RWPE2 (cell line): ENCODE results near the gene CCDC33.
A peak's percentile ranks its signal among the peaks of the same experiment; 100 is the strongest.

Experiments
- ATAC-seq: fragments of 200-7000 bp; cut with Tn5 transposase; 3 replicates; pipeline ENCODE4 v1.9.1; 2021; ENCODE audit warnings: low read depth
- DNase-seq: peaks from one replicate; pipeline ENCODE4 v3.0.0-alpha.2; 2020; ENCODE audit warnings: low spot score
- H3K27ac ChIP-seq: fragments of 450-650 bp; 2 replicates; pipeline ENCODE4 v1.5.1; 2017; ENCODE audit warnings: mild to moderate bottlenecking; ENCODE audit not compliant: poor library complexity, severe bottlenecking
- H3K27me3 ChIP-seq: fragments of 250-450 bp; sonication (Bioruptor Pico); 2 replicates; pipeline ENCODE4 v1.5.1; 2021; ENCODE audit warnings: mild to moderate bottlenecking, moderate library complexity; ENCODE audit not compliant: insufficient read depth, poor library complexity, severe bottlenecking
- H3K36me3 ChIP-seq: fragments of 250-450 bp; sonication (Bioruptor Pico); 2 replicates; pipeline ENCODE4 v1.5.1; 2020; ENCODE audit warnings: low read depth, mild to moderate bottlenecking, moderate library complexity
- H3K4me1 ChIP-seq: fragments of 250-450 bp; sonication (Bioruptor Pico); 2 replicates; pipeline ENCODE4 v1.5.1; 2021; ENCODE audit warnings: mild to moderate bottlenecking, moderate library complexity; ENCODE audit not compliant: insufficient read depth, poor library complexity, severe bottlenecking
- H3K4me3 ChIP-seq: fragments of 250-450 bp; sonication (Bioruptor Pico); 2 replicates; pipeline ENCODE4 v1.5.1; 2021; ENCODE audit warnings: mild to moderate bottlenecking, moderate library complexity; ENCODE audit not compliant: severe bottlenecking
- H3K9me3 ChIP-seq: fragments of 250-450 bp; sonication (Bioruptor Pico); 2 replicates; pipeline ENCODE4 v1.5.1; 2021; ENCODE audit warnings: mild to moderate bottlenecking, moderate library complexity; ENCODE audit not compliant: severe bottlenecking
- TF ChIP-seq, protein P1 (sequence below): fragments of 450-650 bp; IDR thresholded peaks from one replicate; pipeline ENCODE4 v1.5.1; 2017; ENCODE audit warnings: mild to moderate bottlenecking, moderate library complexity; ENCODE audit not compliant: poor library complexity, severe bottlenecking

The CCDC33 gene

GRCh38 chr15:74339371-74339770 lies 103.2 kb downstream of the CCDC33 start:
- Histone ChIP-seq H3K36me3 (no peaks in the 10 kb centered on the region), H3K27ac (no peak overlapping the region), H3K4me1 (peaks cover 8% of the 10 kb centered on the region), H3K27me3 (no peaks in the 10 kb centered on the region), H3K9me3 (no peaks in the 10 kb centered on the region), H3K4me3 (no peak overlapping the region)
- ATAC-seq (no peak), DNase-seq (no peak)
- TF ChIP-seq, protein P1, sequence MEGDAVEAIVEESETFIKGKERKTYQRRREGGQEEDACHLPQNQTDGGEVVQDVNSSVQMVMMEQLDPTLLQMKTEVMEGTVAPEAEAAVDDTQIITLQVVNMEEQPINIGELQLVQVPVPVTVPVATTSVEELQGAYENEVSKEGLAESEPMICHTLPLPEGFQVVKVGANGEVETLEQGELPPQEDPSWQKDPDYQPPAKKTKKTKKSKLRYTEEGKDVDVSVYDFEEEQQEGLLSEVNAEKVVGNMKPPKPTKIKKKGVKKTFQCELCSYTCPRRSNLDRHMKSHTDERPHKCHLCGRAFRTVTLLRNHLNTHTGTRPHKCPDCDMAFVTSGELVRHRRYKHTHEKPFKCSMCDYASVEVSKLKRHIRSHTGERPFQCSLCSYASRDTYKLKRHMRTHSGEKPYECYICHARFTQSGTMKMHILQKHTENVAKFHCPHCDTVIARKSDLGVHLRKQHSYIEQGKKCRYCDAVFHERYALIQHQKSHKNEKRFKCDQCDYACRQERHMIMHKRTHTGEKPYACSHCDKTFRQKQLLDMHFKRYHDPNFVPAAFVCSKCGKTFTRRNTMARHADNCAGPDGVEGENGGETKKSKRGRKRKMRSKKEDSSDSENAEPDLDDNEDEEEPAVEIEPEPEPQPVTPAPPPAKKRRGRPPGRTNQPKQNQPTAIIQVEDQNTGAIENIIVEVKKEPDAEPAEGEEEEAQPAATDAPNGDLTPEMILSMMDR = no peak

- TF ChIP-seq, protein P1 = no peak
- H3K36me3 ChIP-seq = no peaks in the 10 kb centered on the region
- peaks cover 8% of the 10 kb centered on the region for H3K4me1 ChIP-seq
- H3K4me3 ChIP-seq = no peak overlapping the region
- ATAC-seq (peak; percentile 67), DNase-seq (no peak)
- H3K27ac ChIP-seq = no peak overlapping the region
- no peaks in the 10 kb centered on the region for H3K27me3 ChIP-seq
- H3K9me3 ChIP-seq = no peaks in the 10 kb centered on the region
Observed at GRCh38 chr15:74340150-74340549, 104.0 kb downstream of the CCDC33 start.

DNA sequence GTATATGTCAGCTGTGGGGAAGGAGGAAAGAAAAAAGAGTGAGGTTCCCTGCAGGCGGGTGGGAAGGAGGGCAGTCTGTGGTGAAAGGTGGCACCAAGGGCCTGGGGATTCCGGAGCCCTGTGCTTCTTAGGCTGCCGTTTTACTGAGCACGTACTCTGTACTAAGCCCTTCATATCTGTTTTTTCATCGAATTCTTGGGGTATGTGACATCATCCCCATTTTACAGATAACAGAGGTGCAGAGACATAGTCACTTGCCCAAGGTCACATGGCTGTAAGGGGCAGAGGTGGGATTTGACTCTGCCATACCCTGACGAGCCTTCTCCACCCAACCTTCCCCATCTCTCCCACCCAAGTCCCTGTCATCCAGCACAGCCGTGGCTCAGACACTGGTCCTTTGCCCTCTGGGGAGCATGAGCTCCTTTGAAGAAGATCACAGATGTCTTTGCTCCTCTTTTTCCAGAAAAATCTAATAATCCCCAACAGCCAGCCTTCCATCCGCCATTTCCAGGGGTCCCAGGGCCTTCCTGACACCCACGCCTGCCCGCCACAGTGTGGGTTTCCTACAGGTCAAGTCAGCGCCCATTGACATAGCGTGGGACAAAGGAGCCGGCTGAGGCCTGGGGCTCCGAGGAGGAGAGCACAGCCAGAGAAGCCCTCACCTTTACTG lies 107.1 kb downstream of the CCDC33 start:
- Histone ChIP-seq H3K27ac (no peak overlapping the region), H3K4me1 (peaks cover 8% of the 10 kb centered on the region), H3K4me3 (no peak overlapping the region), H3K9me3 (no peaks in the 10 kb centered on the region), H3K36me3 (no peaks in the 10 kb centered on the region), H3K27me3 (no peaks in the 10 kb centered on the region)
- TF ChIP-seq, protein P1 = no peak
- DNase-seq = no peak
- no peak for ATAC-seq

GRCh38 chr15:74343797-74344127 lies 107.6 kb downstream of the CCDC33 start:
- Histone ChIP-seq H3K27ac (no peak overlapping the region), H3K27me3 (no peaks in the 10 kb centered on the region), H3K36me3 (no peaks in the 10 kb centered on the region), H3K4me3 (no peak overlapping the region), H3K9me3 (no peaks in the 10 kb centered on the region), H3K4me1 (peaks cover 8% of the 10 kb centered on the region)
- TF ChIP-seq, protein P1 = no peak
- ATAC-seq (no peak), DNase-seq (no peak)

DNA sequence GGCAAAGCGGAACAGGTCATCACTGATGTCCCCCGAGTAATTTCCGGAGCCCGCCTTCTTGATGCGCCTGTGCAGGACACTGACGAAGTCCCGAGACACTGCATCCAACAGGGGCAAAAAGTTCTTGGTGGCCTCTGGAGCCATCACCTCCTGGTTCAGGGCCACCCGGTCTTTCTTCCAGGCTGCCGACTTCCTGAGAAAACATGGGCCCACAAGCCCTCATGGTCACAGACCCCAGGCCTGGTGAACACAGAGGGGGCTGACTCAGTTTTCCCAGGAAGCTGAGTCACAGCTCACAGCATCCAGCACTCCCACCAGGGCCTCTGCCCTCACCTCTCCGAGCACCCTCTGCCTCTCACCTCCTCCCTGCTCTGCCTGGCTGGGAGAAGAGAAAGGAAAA lies 108.9 kb downstream of the CCDC33 start:
- ATAC-seq = peak; percentile 28; the same call in 2 of the 3 replicates
- H3K4me1 ChIP-seq = peaks cover 4% of the 10 kb centered on the region
- DNase-seq = no peak
- H3K9me3 ChIP-seq = no peaks in the 10 kb centered on the region
- no peak overlapping the region for H3K27ac ChIP-seq
- no peaks in the 10 kb centered on the region for H3K27me3 ChIP-seq
- no peaks in the 10 kb centered on the region for H3K36me3 ChIP-seq
- TF ChIP-seq, protein P1 = no peak
- H3K4me3 ChIP-seq = no peak overlapping the region
